Measurements from ENCODE around the gene XRCC5.

Gene XRCC5

GRCh38 chr2:216118474-216118873, 9.3 kb downstream of the XRCC5 start:
- Histone ChIP-seq H3K36me3 (ENCODE audit: insufficient read depth, low read length) (peaks cover 97% of the 10 kb centered on the region), H3K9me3 (ENCODE audit: low read length) (no peaks in the 10 kb centered on the region), H3K9me2 (ENCODE audit: low read depth, low read length) (no peaks in the 10 kb centered on the region), H3K4me3 (ENCODE audit: low read depth, low read length, poor library complexity, severe bottlenecking) (no peak overlapping the region), H3K27me3 (ENCODE audit: insufficient read depth, low read length) (no peaks in the 10 kb centered on the region), H3F3A (ENCODE audit: insufficient read depth, low read length) (no peaks in the 10 kb centered on the region), H3K4me1 (ENCODE audit: insufficient read depth, low read length, severe bottlenecking) (peaks cover 13% of the 10 kb centered on the region), H3K27ac (ENCODE audit: low read depth, low read length, poor library complexity, severe bottlenecking) (no peak overlapping the region), H3K79me2 (ENCODE audit: insufficient read depth, low read length) (peaks cover 35% of the 10 kb centered on the region), H4K20me1 (ENCODE audit: insufficient read depth, low read length) (0 out of 2 replicates have a peak, but pooled peaks cover 3% of the 10 kb centered on the region), H3K4me2 (ENCODE audit: low read length) (no peak overlapping the region), H2AFZ (ENCODE audit: low read length) (no peak overlapping the region), H3K9ac (ENCODE audit: low read length) (no peak overlapping the region)
- TF ChIP-seq CTCF (IDR thresholded peaks at IDR 0.05; ENCODE audit: low read length) (no peak), EZH2 (IDR thresholded peaks at IDR 0.05; ENCODE audit: borderline replicate concordance, low read length) (no peak)

- Histone ChIP-seq H2AFZ (ENCODE audit: low read length) (no peak overlapping the region), H3F3A (ENCODE audit: insufficient read depth, low read length) (no peaks in the 10 kb centered on the region), H3K27me3 (ENCODE audit: insufficient read depth, low read length) (no peaks in the 10 kb centered on the region), H3K4me1 (ENCODE audit: insufficient read depth, low read length, severe bottlenecking) (peaks cover 11% of the 10 kb centered on the region), H3K9me2 (ENCODE audit: low read depth, low read length) (no peaks in the 10 kb centered on the region), H3K4me3 (ENCODE audit: low read depth, low read length, poor library complexity, severe bottlenecking) (no peak overlapping the region), H3K9ac (ENCODE audit: low read length) (no peak overlapping the region), H3K4me2 (ENCODE audit: low read length) (no peak overlapping the region), H3K36me3 (ENCODE audit: insufficient read depth, low read length) (peaks cover 97% of the 10 kb centered on the region), H3K79me2 (ENCODE audit: insufficient read depth, low read length) (peaks cover 35% of the 10 kb centered on the region), H3K27ac (ENCODE audit: low read depth, low read length, poor library complexity, severe bottlenecking) (no peak overlapping the region), H3K9me3 (ENCODE audit: low read length) (no peaks in the 10 kb centered on the region), H4K20me1 (ENCODE audit: insufficient read depth, low read length) (0 out of 2 replicates have a peak, but pooled peaks cover 3% of the 10 kb centered on the region)
- TF ChIP-seq CTCF (IDR thresholded peaks at IDR 0.05; ENCODE audit: low read length) (no peak), EZH2 (IDR thresholded peaks at IDR 0.05; ENCODE audit: borderline replicate concordance, low read length) (no peak)
These were observed 10.0 kb downstream of the XRCC5 start for GRCh38 chr2:216119146-216119545.

GRCh38 chr2:216119986-216120385, 10.8 kb downstream of the XRCC5 start:
- Histone ChIP-seq H3K4me2 (ENCODE audit: low read length) (no peak overlapping the region), H3K9ac (ENCODE audit: low read length) (no peak overlapping the region), H3K36me3 (ENCODE audit: insufficient read depth, low read length) (peaks cover 100% of the 10 kb centered on the region), H3K9me3 (ENCODE audit: low read length) (no peaks in the 10 kb centered on the region), H3K4me1 (ENCODE audit: insufficient read depth, low read length, severe bottlenecking) (peaks cover 6% of the 10 kb centered on the region), H3K79me2 (ENCODE audit: insufficient read depth, low read length) (peaks cover 34% of the 10 kb centered on the region), H4K20me1 (ENCODE audit: insufficient read depth, low read length) (0 out of 2 replicates have a peak, but pooled peaks cover 3% of the 10 kb centered on the region), H3K27me3 (ENCODE audit: insufficient read depth, low read length) (no peaks in the 10 kb centered on the region), H3K9me2 (ENCODE audit: low read depth, low read length) (no peaks in the 10 kb centered on the region), H3F3A (ENCODE audit: insufficient read depth, low read length) (no peaks in the 10 kb centered on the region), H3K27ac (ENCODE audit: low read depth, low read length, poor library complexity, severe bottlenecking) (no peak overlapping the region), H3K4me3 (ENCODE audit: low read depth, low read length, poor library complexity, severe bottlenecking) (no peak overlapping the region), H2AFZ (ENCODE audit: low read length) (no peak overlapping the region)
- TF ChIP-seq EZH2 (IDR thresholded peaks at IDR 0.05; ENCODE audit: borderline replicate concordance, low read length), result no peak
- no peak for TF ChIP-seq CTCF (IDR thresholded peaks at IDR 0.05; ENCODE audit: low read length)

All from OCI-LY1 (cell line).